GM21619 (cell line): ENCODE data around the gene PROZ.

ENCODE experiments used
- ATAC-seq: cut with Tn5 transposase; IDR thresholded peaks from one replicate; pipeline ENCODE4 v1.9.1; 2021; ENCODE audit not compliant: unreplicated experiment

PROZ gene

GRCh38 chr13:113140677-113141600 lies 17.5 kb upstream of the PROZ start:
- ATAC-seq, result no peak

GRCh38 chr13:113141601-113141970 lies 16.9 kb upstream of the PROZ start:
- no peak for ATAC-seq

GRCh38 chr13:113142876-113143275 lies 15.6 kb upstream of the PROZ start:
- no peak for ATAC-seq

- no peak for ATAC-seq
Observed at GRCh38 chr13:113143466-113144254, 14.8 kb upstream of the PROZ start.

GRCh38 chr13:113144255-113144629 lies 14.2 kb upstream of the PROZ start:
- no peak for ATAC-seq

GRCh38 chr13:113145496-113145895 lies 13.0 kb upstream of the PROZ start:
- no peak for ATAC-seq

- no peak for ATAC-seq
Observed at GRCh38 chr13:113145911-113146598, 12.4 kb upstream of the PROZ start.

GRCh38 chr13:113146750-113147149 lies 11.7 kb upstream of the PROZ start:
- ATAC-seq, result no peak

- ATAC-seq, result no peak
Observed at GRCh38 chr13:113147206-113147605, 11.2 kb upstream of the PROZ start.

GRCh38 chr13:113148407-113148806 lies 10.0 kb upstream of the PROZ start:
- no peak for ATAC-seq

- no peak for ATAC-seq
Observed at GRCh38 chr13:113148940-113149503, 9.4 kb upstream of the PROZ start.

- no peak for ATAC-seq
Observed at GRCh38 chr13:113149711-113150549, 8.5 kb upstream of the PROZ start.

GRCh38 chr13:113150550-113151365 lies 7.7 kb upstream of the PROZ start:
- ATAC-seq, result no peak

GRCh38 chr13:113151745-113152690 lies 6.4 kb upstream of the PROZ start:
- no peak for ATAC-seq

GRCh38 chr13:113152691-113152983 lies 5.8 kb upstream of the PROZ start:
- no peak for ATAC-seq

- ATAC-seq, result peak; percentile 25
Observed at GRCh38 chr13:113152984-113153809, 5.3 kb upstream of the PROZ start.

- ATAC-seq, result peak; percentile 52
Observed at GRCh38 chr13:113153810-113154748, 4.4 kb upstream of the PROZ start.
